H9 (cell line): ENCODE measurements around the gene NET1. TPM values are rescaled to one million over a fixed set of nuclear protein-coding genes. Genes with fewer than 3 reads are reported as not detected.

Experiments used
- DNase-seq: peaks from one replicate; pipeline ENCODE4 v3.0.0-alpha.2; 2017
- H2AFZ ChIP-seq: one replicate; pipeline ENCODE4 v1.6.1; 2013; ENCODE audit warnings: mild to moderate bottlenecking, low read length, control low read depth, moderate library complexity
- H2AK5ac ChIP-seq: 2 replicates; pipeline ENCODE4 v1.6.1; 2013; ENCODE audit warnings: low read length, control low read depth, mixed read lengths; ENCODE audit not compliant: insufficient read length
- H2BK120ac ChIP-seq: one replicate; pipeline ENCODE4 v1.6.1; 2013; ENCODE audit warnings: low read depth, mild to moderate bottlenecking, low read length, control low read depth, inconsistent platforms; ENCODE audit not compliant: poor library complexity, severe bottlenecking
- H2BK12ac ChIP-seq: 2 replicates; pipeline ENCODE4 v1.6.1; 2013; ENCODE audit warnings: low read length, control low read depth, mixed read lengths, low read depth; ENCODE audit not compliant: insufficient read length
- H2BK15ac ChIP-seq: 2 replicates; pipeline ENCODE4 v1.6.1; 2013; ENCODE audit warnings: low read depth, low read length, control low read depth
- H2BK20ac ChIP-seq: one replicate; pipeline ENCODE4 v1.6.1; 2013; ENCODE audit warnings: low read depth, mild to moderate bottlenecking, low read length, control low read depth, inconsistent platforms; ENCODE audit not compliant: poor library complexity, severe bottlenecking
- H2BK5ac ChIP-seq: 2 replicates; pipeline ENCODE4 v1.6.1; 2013; ENCODE audit warnings: low read length, control low read depth, mixed read lengths; ENCODE audit not compliant: insufficient read length
- H3K14ac ChIP-seq: 2 replicates; pipeline ENCODE4 v1.6.1; 2013; ENCODE audit warnings: low read length, control low read depth; ENCODE audit not compliant: insufficient read depth
- H3K18ac ChIP-seq: 2 replicates; pipeline ENCODE4 v1.6.1; 2013; ENCODE audit warnings: low read depth, mild to moderate bottlenecking, mixed read lengths, low read length, control low read depth; ENCODE audit not compliant: insufficient read length
- H3K23ac ChIP-seq: 2 replicates; pipeline ENCODE4 v1.6.1; 2013; ENCODE audit warnings: low read length, control low read depth, mixed read lengths, low read depth; ENCODE audit not compliant: insufficient read length
- H3K23me2 ChIP-seq: 2 replicates; pipeline ENCODE4 v1.6.1; 2013; ENCODE audit warnings: low read depth, mild to moderate bottlenecking, mixed read lengths, low read length, control low read depth; ENCODE audit not compliant: insufficient read length, poor library complexity, severe bottlenecking
- H3K27ac ChIP-seq: 2 replicates; pipeline ENCODE4 v1.5.1; 2013; ENCODE audit warnings: low read length, control low read depth, mixed read lengths, low read depth; ENCODE audit not compliant: insufficient read length
- H3K27me3 ChIP-seq: 2 replicates; pipeline ENCODE4 v1.6.1; 2013; ENCODE audit warnings: low read length, control low read depth, inconsistent platforms; ENCODE audit not compliant: insufficient read depth
- H3K4ac ChIP-seq: 2 replicates; pipeline ENCODE4 v1.6.1; 2013; ENCODE audit warnings: low read depth, mild to moderate bottlenecking, control low read depth, inconsistent platforms, low read length, moderate library complexity
- H3K4me1 ChIP-seq: 2 replicates; pipeline ENCODE4 v1.6.1; 2013; ENCODE audit warnings: low read length, control low read depth, inconsistent platforms; ENCODE audit not compliant: insufficient read depth
- H3K4me2 ChIP-seq: 2 replicates; pipeline ENCODE4 v1.6.1; 2013; ENCODE audit warnings: low read length, control low read depth, mixed read lengths; ENCODE audit not compliant: insufficient read length, insufficient read depth
- H3K56ac ChIP-seq: 2 replicates; pipeline ENCODE4 v1.6.1; 2013; ENCODE audit warnings: low read depth, mild to moderate bottlenecking, mixed read lengths, low read length, control low read depth; ENCODE audit not compliant: insufficient read length
- H3K79me1 ChIP-seq: 2 replicates; pipeline ENCODE4 v1.6.1; 2013; ENCODE audit warnings: low read depth, mild to moderate bottlenecking, moderate library complexity, low read length, control low read depth, inconsistent platforms; ENCODE audit not compliant: insufficient read depth, poor library complexity, severe bottlenecking
- H3K79me2 ChIP-seq: 2 replicates; pipeline ENCODE4 v1.6.1; 2013; ENCODE audit warnings: low read length, control low read depth, inconsistent platforms; ENCODE audit not compliant: insufficient read depth
- H3K9ac ChIP-seq: 2 replicates; pipeline ENCODE4 v1.6.1; 2013; ENCODE audit warnings: low read length, control low read depth, mixed read lengths; ENCODE audit not compliant: insufficient read length; ENCODE audit errors: extremely low read depth
- H3K9me3 ChIP-seq: one replicate; pipeline ENCODE4 v1.6.1; 2013; ENCODE audit warnings: low read depth, low read length, inconsistent platforms; ENCODE audit not compliant: control insufficient read depth
- H3T11ph ChIP-seq: one replicate; pipeline ENCODE4 v1.6.1; 2013; ENCODE audit warnings: mild to moderate bottlenecking, low read length, control low read depth, inconsistent platforms
- H4K20me1 ChIP-seq: one replicate; pipeline ENCODE4 v1.6.1; 2013; ENCODE audit not compliant: control insufficient read depth, insufficient read length, insufficient read depth
- H4K5ac ChIP-seq: 2 replicates; pipeline ENCODE4 v1.6.1; 2013; ENCODE audit warnings: low read depth, mild to moderate bottlenecking, mixed read lengths, low read length, control low read depth; ENCODE audit not compliant: insufficient read length
- H4K8ac ChIP-seq: replicated peaks from 2 replicates; pipeline ENCODE4 v1.6.1; 2013; ENCODE audit warnings: low read length, control low read depth, mixed read lengths, low read depth; ENCODE audit not compliant: insufficient read length
- H4K91ac ChIP-seq: 2 replicates; pipeline ENCODE4 v1.6.1; 2013; ENCODE audit warnings: low read depth, mild to moderate bottlenecking, moderate library complexity, mixed read lengths, low read length, control low read depth; ENCODE audit not compliant: insufficient read length
- H3K27ac Mint-ChIP-seq, 3 experiments: 2 replicates in 2 of 3; 3 replicates in 1 of 3; pipeline ENCODE4 v1.8.0; 2020 to 2021; ENCODE audit warnings: mixed read lengths in 3 of 3, mild to moderate bottlenecking in 1 of 3, moderate library complexity in 1 of 3
- H3K27me3 Mint-ChIP-seq: 2 replicates; pipeline ENCODE4 v1.8.0; 2021; ENCODE audit warnings: low read depth, mild to moderate bottlenecking, moderate library complexity, mixed read lengths
- H3K36me3 Mint-ChIP-seq, 3 experiments: 2 replicates in 2 of 3; 3 replicates in 1 of 3; pipeline ENCODE4 v1.8.0; 2020 to 2021; ENCODE audit warnings: low read depth in 3 of 3, mixed read lengths in 3 of 3; ENCODE audit not compliant: insufficient read depth in 1 of 3
- H3K4me1 Mint-ChIP-seq, 2 experiments: 2 replicates each; pipeline ENCODE4 v1.8.0; 2020; ENCODE audit warnings: mixed read lengths in 2 of 2
- H3K4me3 Mint-ChIP-seq, 2 experiments: 2 replicates in 1 of 2; 3 replicates in 1 of 2; pipeline ENCODE4 v1.8.0; 2020 to 2021; ENCODE audit warnings: mild to moderate bottlenecking in 2 of 2, mixed read lengths in 2 of 2, moderate library complexity in 1 of 2
- H3K9me3 Mint-ChIP-seq, 2 experiments: 2 replicates in 1 of 2; 3 replicates in 1 of 2; pipeline ENCODE4 v1.8.0; 2020; ENCODE audit warnings: mild to moderate bottlenecking in 2 of 2, mixed read lengths in 2 of 2, moderate library complexity in 1 of 2
- CTCF ChIP-seq: fragments of 200-600 bp; sonication (generic); conservative IDR thresholded peaks from 3 replicates; pipeline ENCODE4 v1.8.0; 2021; ENCODE audit warnings: antibody characterized with exemption, mild to moderate bottlenecking
- WGBS: extraction: QIAGEN DNeasy Blood & Tissue Kit; methylation state at CpG from one replicate; pipeline ENCODE4 v1.1.7; 2013; ENCODE audit warnings: missing lambda C conversion rate, low lambda C conversion rate, mixed read lengths; ENCODE audit not compliant: insufficient read length; ENCODE audit errors: extremely low coverage; 5-methylcytosine and 5-hydroxymethylcytosine counted together
- total RNA-seq: library from RNA; stranded (reverse); gene quantifications from 2 replicates; pipeline ENCODE4 v1.2.1, GENCODE V29; 2021

Gene NET1
- total RNA-seq, 1 experiment from 2014 or later, result 50.6 TPM

GRCh38 chr10:5492322-5492855, 80.0 kb downstream of the NET1 start:
- no peak overlapping the region for H3K9ac ChIP-seq
- no CpG with 5 or more reads among the region's 4 CpGs for WGBS
- H3K18ac ChIP-seq, result no peak overlapping the region
- no peak overlapping the region for H2BK5ac ChIP-seq
- no peak overlapping the region for H3K4me2 ChIP-seq
- Mint-ChIP-seq H3K27ac (no peak overlapping the region), H3K4me3 (no peak overlapping the region), H3K27me3 (peaks cover 4% of the 10 kb centered on the region), H3K9me3 (peaks cover 9 to 11% of the 10 kb centered on the region in 2 experiments), H3K36me3 (peaks cover 3 to 11% (median 5%) of the 10 kb centered on the region in 3 experiments), H3K4me1 (peaks cover 20% of the 10 kb centered on the region in 2 experiments; a peak in 3 of 4 replicates)
- H2BK120ac ChIP-seq, result no peak overlapping the region
- no peak overlapping the region for H2AK5ac ChIP-seq
- H3K79me2 ChIP-seq, result no peaks in the 10 kb centered on the region
- no peaks in the 10 kb centered on the region for H3K79me1 ChIP-seq
- no peak overlapping the region for H3K14ac ChIP-seq
- no peak overlapping the region for H3T11ph ChIP-seq
- no peak overlapping the region for H4K8ac ChIP-seq
- no peak overlapping the region for H3K4ac ChIP-seq
- no peaks in the 10 kb centered on the region for H3K23me2 ChIP-seq
- no peaks in the 10 kb centered on the region for H3K27me3 ChIP-seq
- TF ChIP-seq CTCF, result no peak
- H2BK20ac ChIP-seq, result no peak overlapping the region
- H2BK12ac ChIP-seq, result no peak overlapping the region
- no peak overlapping the region for H3K56ac ChIP-seq
- no peak overlapping the region for H2AFZ ChIP-seq
- no peak overlapping the region for H3K23ac ChIP-seq
- H4K20me1 ChIP-seq, result no peaks in the 10 kb centered on the region
- H4K5ac ChIP-seq, result no peak overlapping the region
- H3K4me1 ChIP-seq, result no peaks in the 10 kb centered on the region
- H3K27ac ChIP-seq, result no peak overlapping the region
- peaks cover 6% of the 10 kb centered on the region for H3K9me3 ChIP-seq
- H4K91ac ChIP-seq, result no peak overlapping the region
- no peak for DNase-seq
- no peak overlapping the region for H2BK15ac ChIP-seq
